GM18858 (cell line): ENCODE results near the gene WAS.
A peak's percentile ranks its signal among the peaks of the same experiment; 100 is the strongest.
"Not testable (repeated sequence)": the region's sequence is repeated elsewhere in the genome, so short reads cannot be mapped to it uniquely, and the experiment has no call there.

ENCODE experiments used
- ATAC-seq: cut with Tn5 transposase; IDR thresholded peaks from one replicate; pipeline ENCODE4 v1.9.1; 2021; ENCODE audit not compliant: unreplicated experiment

WAS gene

DNA sequence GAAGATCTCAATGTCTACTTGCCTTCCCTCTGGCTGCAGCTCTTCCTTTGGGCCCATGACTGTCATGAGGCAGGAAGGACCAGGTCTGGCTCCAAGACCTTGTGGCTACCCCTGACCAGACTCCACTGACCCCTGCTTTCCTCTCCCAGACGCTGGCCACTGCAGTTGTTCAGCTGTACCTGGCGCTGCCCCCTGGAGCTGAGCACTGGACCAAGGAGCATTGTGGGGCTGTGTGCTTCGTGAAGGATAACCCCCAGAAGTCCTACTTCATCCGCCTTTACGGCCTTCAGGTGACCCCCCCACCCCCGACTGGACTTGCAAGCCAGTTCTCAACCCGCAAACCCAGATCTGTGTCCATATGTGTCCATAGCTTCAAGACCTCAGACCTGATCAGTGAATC is 535 bp downstream of the WAS start:
- no peak for ATAC-seq

DNA sequence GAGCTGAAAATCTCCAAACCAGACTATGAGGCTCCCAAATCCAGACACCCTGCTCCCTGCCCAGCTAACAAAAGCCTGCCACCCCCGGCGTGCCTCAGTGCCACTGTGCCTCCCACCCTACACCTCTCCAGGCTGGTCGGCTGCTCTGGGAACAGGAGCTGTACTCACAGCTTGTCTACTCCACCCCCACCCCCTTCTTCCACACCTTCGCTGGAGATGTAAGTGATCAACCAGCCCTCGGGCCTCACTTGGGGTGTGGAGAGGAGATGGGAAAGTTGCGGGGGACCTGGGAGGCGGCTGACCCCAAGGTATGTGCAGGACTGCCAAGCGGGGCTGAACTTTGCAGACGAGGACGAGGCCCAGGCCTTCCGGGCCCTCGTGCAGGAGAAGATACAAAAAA is 1.8 kb downstream of the WAS start:
- ATAC-seq, result no peak

DNA sequence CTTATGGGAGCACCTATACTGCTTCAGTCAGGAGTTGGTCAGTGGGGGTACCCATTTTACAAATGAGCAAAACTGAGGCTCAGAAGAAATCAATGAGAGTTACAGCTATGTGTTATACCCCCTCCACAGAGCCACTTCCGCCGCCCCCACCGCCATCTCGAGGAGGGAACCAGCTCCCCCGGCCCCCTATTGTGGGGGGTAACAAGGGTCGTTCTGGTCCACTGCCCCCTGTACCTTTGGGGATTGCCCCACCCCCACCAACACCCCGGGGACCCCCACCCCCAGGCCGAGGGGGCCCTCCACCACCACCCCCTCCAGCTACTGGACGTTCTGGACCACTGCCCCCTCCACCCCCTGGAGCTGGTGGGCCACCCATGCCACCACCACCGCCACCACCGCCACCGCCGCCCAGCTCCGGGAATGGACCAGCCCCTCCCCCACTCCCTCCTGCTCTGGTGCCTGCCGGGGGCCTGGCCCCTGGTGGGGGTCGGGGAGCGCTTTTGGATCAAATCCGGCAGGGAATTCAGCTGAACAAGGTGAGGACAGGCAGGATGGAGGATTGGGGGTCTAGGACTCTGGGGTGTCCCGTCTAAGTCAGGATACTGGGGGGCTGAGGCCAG is 5.0 kb downstream of the WAS start:
- no peak for ATAC-seq

DNA sequence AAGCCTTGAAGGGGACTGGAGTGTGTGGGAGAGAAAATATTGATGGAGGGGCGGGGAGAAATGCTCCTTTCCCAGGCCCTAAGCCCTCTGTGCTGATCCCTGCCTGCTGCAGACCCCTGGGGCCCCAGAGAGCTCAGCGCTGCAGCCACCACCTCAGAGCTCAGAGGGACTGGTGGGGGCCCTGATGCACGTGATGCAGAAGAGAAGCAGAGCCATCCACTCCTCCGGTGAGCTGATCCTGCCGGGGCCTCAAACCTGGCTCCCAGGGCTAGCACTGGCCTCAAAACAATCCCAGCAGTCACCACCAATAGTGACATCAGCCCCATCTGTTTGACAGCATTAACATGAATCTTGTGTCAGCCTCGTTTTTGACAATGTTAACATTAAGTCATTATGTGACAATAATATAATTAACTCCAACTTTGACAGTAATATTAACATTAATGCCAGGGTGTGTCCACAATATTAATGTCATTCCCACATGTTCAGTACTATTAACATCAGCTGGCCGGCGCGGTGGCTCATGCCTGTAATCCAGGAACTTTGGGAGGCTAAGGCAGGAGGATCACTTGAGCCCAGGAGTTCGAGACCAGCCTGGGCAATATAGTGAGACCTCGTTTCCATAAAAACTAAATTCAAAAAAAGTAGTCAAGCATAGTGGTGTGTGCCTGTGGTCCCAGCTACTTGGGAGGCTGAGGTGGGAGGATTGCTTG is 5.8 kb downstream of the WAS start:
- ATAC-seq, result no peak

DNA sequence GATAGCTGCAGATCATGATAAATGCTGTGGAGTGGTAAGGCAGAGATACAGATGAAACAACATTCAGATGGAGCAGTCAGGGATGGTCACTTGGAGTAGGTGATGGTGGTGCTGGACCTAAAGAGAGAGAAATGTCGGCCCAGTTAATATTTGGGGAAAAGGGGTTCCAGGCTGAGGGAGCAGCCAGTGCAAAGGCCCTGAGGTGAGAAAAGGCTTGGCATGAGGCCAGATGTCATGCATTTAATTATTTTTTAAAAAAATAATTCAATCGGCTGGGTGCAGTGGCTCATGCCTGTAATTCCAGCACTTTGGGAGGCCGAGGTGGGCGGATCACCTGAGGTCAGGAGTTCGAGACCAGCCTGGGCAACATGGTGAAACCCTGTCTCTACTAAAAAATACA is 8.1 kb downstream of the WAS start:
- not testable (repeated sequence) for ATAC-seq

DNA sequence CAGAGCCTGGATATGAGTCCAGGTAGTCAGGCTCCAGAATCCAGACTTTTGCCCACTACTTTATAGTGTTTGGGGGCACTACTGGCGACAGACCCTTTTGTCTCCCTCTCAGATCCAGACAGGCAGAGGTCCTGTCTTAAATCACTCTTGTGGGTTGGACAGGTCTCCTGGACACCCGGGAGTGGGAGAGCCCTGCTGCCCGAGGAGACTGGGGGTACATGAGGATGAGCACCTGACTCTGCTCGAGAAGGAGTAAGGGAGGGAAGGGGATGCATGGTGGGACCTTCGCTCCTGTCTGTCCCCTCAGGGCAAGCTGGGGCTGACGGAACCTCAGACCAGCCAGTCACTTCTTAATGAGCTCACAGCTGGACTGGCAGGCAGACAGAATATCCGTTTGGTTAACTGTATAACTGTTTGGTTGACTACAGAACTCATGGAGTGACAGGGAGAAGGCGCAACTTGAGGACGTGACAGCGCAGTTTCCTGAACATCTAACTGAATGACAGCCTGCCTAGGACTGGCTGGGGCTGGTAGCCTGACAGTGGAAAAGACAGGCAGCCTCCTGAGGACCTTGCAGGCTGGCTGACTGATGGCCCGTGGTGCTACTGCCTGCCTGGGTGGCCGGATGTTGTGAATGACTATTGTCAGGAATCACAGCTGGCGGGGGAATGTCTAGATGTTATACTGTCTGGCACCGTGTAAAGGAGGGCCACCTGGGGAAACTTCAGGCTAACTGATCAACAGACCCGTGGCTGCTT is 11.4 kb downstream of the WAS start:
- ATAC-seq, result no peak

DNA sequence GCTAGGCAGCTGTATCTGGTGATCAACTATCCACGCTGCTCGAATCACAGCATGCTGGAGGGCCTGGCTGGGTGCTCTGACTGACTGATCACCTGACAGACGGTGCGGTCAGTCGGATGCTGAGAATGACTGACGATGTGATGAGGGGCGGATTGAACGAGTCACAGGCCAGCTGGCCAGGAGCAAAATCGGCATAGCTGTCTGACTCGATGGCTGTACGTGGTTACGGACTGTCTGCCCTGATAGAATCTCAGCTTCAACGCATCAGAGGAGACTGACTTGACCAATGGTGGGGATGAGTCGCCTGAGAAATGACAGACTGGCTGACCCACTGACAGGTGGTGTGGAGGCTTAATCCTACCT is 11.9 kb downstream of the WAS start:
- ATAC-seq, result no peak

DNA sequence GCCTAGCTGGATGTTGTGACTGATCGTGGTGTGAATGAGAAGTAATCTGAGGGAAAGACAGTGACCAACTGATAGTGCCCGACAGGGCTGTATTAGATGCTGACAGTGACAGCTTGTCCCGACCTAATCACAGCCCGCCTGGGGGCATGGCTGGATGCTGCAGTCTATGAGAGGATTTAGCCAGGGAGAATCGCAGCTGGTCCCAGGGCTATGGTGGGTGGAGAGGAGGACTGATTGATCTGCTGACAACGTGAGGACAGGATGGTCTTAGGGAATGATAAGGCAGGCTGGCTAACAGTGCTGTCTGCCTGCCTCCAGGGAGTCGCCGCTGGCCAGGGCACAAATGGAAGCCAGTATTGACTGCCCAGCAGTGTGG is 12.3 kb downstream of the WAS start:
- ATAC-seq, result no peak

DNA sequence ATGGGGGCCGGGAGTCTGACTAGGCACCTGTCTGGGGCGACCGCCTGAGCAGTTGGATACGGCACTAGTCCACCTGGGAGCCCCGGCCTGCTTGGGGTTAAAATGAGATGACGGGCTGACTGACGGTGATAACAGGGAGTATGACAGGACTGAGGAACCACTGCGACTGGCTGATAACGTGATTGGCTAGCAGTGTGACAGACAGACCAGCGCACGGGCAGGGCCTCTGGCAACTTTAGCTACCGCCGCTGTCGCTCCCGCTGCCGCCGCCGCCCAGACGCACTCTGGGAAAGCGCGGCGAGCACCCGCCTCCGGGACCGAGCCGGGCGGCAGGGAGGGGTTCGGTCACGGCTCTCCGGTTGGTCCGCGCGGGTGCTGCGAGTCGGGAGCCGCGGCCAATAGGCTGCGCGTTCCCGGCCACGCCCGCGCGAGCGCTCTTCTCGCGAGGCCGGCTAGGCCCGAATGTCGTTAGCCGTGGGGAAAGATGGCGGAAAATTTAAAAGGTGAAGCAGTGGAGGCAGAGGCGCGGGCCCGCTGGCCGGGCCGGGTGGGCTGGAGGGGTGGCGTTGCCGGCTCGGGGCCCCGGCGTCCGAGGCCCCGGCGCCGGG is 12.8 kb downstream of the WAS start, which contains the start of gene SUV39H1:
SUV39H1 (plus strand) TSS at position 434 of the 608 bp plus-strand sequence; CDS start at position 485, 51 bp downstream.
- peak; percentile 75 for ATAC-seq

DNA sequence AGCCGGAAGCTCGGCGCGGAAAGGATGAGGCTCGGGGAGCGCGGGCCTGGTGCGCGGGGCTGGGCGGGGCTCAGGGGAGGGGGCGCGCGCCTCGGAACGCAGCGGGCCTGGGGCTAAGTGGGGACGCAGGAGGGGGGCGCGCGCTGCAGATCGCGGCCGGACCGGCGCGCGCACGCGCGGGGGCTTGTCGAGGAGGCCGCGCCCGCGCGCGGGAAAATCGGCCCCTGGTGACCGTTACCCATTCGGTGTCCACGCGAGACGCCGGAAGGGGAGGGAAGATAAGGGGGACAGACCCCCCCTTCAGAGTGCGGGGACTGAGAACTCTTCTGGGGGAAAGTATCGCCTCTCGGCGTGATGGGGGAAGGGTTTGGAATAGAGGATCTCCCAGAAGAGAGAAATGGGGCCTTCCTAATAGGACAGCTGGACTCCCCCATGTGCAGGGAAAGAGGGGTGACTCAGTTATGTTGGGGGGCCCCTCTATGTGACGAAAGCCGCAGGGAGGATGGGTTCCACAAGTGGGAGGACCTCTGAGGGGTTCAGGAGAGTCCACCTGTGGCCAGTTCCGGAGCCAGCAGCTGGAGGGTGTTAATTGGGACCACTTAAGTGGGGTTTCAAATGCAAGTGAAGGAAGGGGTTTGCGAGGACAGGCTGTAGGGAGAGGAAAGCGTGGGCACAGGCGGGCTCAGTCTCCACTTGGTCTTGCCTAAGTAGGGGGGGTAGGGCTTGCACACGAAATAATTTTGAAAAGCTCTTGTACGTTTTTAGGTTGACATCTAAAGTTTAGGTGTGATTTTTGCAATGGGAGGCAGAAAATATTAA is 13.5 kb downstream of the WAS start:
- peak; percentile 4 for ATAC-seq

DNA sequence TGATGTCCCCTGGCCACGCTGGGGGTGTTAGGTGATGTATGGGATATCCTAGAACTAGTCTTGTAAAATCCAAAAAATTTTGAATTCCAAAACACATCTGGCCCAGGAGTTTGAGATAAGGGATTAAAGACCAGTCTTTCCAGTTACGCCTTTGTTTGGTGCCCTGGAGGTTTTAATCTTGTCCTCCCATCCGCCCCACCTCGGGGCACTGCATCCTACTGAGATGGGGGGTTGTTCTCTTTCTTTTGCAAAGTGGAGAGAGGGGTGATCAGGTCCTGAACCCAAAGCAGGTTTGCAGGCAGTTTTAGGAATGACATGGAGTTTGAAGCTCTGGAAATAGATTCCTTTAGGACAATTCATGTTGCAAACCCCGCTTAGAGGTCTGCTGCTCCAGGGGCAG is 14.7 kb downstream of the WAS start:
- ATAC-seq, result no peak

DNA sequence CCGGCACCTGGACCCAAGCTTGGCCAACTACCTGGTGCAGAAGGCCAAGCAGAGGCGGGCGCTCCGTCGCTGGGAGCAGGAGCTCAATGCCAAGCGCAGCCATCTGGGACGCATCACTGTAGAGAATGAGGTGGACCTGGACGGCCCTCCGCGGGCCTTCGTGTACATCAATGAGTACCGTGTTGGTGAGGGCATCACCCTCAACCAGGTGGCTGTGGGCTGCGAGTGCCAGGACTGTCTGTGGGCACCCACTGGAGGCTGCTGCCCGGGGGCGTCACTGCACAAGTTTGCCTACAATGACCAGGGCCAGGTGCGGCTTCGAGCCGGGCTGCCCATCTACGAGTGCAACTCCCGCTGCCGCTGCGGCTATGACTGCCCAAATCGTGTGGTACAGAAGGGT is 16.6 kb downstream of the WAS start:
- no peak for ATAC-seq

DNA sequence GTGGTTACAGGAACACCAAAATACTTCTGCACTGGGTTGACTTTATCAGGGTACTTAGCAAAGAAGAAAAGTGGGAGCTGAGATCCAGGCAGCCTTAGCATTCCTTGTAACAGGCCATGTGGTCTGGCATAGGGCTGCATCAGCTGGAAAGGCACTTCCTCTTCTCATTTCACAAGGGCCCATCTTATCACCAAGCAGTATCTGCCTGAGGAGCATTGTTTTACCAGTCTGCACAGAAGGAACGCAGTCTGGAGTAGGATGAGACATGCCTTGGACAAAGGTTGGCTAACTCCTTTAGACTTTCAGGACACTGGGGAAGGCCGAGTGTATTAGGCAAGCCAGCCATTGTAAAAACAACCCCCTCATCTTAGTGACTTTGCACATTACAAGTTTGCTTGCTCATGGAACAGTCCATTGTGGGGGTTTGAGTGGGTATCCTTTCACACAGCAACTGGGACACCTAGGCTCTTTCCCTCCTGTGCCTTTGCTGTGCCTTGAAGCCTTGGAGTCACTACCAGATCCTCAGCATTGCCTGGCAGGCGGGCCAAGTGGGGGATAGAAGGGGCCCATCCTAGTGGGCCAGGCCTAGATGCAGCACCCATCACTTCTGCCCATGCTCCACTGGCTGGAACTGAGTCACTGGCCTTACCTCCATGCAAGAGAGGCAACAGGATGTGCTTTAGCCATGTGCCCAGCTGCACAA is 17.5 kb downstream of the WAS start:
- ATAC-seq, result no peak

DNA sequence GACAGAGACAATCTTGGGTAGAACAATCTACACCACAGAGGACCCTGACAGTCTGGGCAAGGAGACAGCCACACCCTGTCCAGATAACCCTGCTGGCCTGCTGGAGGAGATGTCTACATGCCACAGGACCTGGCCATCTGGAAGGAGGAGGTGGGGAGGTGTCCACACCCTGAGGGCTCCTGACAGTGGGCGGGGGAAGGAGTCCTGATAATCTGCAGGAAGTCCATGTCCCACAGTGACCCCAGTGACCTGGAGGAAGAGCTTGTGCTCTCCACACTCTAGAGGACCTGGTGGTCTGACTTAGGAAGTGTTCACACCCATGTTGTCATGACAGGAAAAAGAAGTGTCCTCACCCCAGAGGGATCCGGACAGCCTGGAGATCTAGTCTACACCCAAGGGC is 18.4 kb downstream of the WAS start:
- no peak for ATAC-seq

DNA sequence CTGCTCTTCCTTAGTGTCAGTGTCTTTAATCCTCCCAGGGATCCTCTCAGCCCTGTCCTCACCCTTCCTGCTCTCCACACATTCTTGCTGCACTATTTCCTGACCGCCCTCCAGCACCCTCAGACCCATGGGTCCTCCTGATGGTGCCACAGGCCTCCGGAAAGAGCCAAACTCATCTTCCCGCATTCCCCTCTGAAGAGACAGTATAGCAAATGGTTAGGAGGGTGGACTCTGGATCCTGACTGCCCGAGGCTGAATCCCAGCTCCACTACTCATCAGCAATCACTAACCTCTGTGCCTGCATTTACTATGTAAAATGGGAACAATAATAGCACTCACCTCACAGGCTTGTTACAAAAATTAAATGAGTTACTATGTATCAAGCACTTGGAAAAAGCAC is 19.1 kb downstream of the WAS start:
- ATAC-seq, result no peak

DNA sequence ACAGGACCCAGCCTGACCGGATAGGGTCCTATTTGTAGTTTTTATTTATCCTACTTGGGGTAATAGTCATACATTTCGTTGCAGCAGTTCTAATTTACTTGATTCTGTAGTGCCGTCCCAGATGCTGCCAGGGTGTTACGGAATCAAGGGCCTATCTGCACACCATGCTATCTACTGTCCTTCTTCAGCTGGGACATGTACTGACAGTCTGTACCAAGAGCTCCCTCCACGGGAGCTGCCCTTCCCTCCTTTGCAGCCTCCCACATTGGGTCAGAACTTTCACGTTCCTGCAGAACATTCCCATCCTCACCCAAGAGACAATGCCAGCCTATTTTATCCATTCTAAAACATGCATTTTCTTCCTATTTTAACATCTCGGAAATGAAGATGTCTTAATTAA is 19.6 kb downstream of the WAS start:
- no peak for ATAC-seq

DNA sequence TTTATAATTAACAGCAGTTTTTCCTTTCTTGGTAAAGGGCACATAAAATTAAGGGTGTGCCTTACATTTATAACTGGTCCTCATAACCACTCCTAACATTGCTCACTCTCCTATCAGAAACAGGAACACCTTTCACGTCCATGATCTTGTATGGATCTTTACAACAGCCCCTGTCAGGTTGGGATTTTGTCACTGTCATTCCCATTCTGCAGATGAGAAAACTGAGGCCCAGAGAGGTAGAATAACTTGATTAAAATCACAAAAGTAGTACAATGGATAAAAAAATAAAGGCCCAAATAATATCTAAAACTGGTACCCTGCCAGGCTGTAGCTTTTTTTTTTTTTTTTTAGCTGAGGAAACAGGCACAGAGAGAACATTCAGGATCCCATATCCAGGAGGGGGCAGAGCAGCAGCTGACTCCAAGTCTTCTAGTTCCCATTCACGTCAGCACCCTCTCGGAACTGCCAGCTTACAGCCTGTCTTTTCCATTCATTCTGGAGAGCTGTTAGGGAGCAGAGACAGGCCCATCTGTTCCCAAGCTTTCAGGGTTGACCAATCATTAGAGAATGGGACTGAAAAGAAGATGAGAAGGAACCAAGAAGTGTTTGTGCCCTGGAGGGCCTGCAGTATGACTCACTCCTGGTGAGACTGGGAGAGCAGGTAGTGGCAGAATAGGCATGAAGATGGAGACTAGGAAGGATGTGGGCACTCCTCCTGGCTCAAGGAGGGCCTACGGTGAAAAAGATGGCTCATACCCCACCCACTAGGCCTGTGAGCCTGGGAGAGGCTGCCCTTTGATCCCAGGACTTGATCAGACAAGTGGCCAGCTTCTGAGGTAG is 20.3 kb downstream of the WAS start:
- no peak for ATAC-seq

DNA sequence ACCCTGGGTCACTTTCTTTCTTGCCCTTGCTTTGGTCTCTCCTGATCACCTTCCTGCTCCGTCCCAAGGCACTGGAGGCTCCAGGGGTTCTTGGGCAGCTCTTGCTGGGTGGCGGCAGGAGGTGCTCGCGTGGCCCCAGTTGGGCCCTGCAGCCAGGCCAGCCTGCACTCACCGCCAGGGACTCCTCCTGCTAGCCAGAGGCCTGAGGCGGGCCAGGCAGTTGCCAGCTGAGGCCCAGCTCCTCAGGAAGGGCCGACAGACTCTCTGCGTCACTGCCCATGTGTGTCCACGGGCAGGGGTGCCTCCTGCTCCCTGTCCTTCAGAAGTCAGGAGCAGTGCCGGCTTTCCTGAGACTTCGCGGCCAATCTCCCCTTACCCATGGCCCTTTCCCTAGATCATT is 22.3 kb downstream of the WAS start:
- ATAC-seq, result no peak

DNA sequence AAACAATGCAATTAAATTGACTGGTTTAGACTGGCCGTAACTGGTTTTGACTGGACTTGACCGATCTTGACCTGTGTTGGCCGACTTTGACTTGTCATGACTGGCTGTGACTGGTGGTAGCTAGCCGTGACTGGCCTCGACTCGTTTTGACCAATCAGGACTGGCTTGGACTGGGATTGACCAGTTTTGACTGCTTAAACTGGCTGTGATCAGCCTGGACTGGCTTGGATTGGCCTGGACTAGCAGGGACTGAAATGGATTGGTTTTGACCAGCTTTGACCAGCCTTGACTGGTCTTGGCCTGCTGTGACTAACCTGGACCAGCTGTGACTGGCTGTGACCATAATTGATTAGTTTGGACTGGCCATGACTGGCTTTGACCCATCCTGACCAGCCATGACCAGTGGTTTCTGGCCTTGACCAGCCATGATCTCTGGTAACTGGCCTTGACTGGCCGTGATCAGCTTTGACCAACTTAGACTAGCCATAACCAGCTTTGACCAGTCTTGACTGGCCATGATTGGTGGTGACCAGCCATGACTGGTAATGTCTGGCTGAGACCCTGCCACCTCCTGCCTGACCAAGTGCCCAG is 26.0 kb downstream of the WAS start:
- ATAC-seq, result no peak
